ENCODE measurements around the gene ECT2.

ECT2 gene

GRCh38 chr3:172803489-172803888 lies 53.0 kb downstream of the ECT2 start:
- no peak overlapping the region for H3K4me3 ChIP-seq (ENCODE audit: low read length)
- no peak for TF ChIP-seq CTCF (IDR thresholded peaks at IDR 0.05; ENCODE audit: insufficient read depth, low read depth, low read length, missing control alignments)
- no peak for DNase-seq (ENCODE audit: low read depth)

- TF ChIP-seq CTCF (IDR thresholded peaks at IDR 0.05; ENCODE audit: insufficient read depth, low read depth, low read length, missing control alignments) = no peak
- H3K4me3 ChIP-seq (ENCODE audit: low read length) = no peak overlapping the region
- no peak for DNase-seq (ENCODE audit: low read depth)
Measured at GRCh38 chr3:172804323-172804722, 53.8 kb downstream of the ECT2 start.

GRCh38 chr3:172808969-172809546 lies 58.5 kb downstream of the ECT2 start:
- no peak for TF ChIP-seq CTCF (IDR thresholded peaks at IDR 0.05; ENCODE audit: insufficient read depth, low read depth, low read length, missing control alignments)

GRCh38 chr3:172811099-172811498 lies 60.6 kb downstream of the ECT2 start:
- no peak overlapping the region for H3K4me3 ChIP-seq (ENCODE audit: low read length)
- DNase-seq (ENCODE audit: low read depth) = no peak
- TF ChIP-seq CTCF (IDR thresholded peaks at IDR 0.05; ENCODE audit: insufficient read depth, low read depth, low read length, missing control alignments) = no peak

More at GRCh38 chr3:172808969-172809546, 58.5 kb downstream of the ECT2 start:
- peak; percentile 56 for DNase-seq (ENCODE audit: low read depth)
- no peak overlapping the region for H3K4me3 ChIP-seq (ENCODE audit: low read length)

- no peak for DNase-seq (ENCODE audit: low read depth)
- TF ChIP-seq CTCF (IDR thresholded peaks at IDR 0.05; ENCODE audit: insufficient read depth, low read depth, low read length, missing control alignments) = no peak
- H3K4me3 ChIP-seq (ENCODE audit: low read length) = no peak overlapping the region
Measured at GRCh38 chr3:172813462-172813861, 62.9 kb downstream of the ECT2 start.

GRCh38 chr3:172814738-172815137 lies 64.2 kb downstream of the ECT2 start:
- no peak overlapping the region for H3K4me3 ChIP-seq (ENCODE audit: low read length)
- no peak for DNase-seq (ENCODE audit: low read depth)
- no peak for TF ChIP-seq CTCF (IDR thresholded peaks at IDR 0.05; ENCODE audit: insufficient read depth, low read depth, low read length, missing control alignments)

- no peak for TF ChIP-seq CTCF (IDR thresholded peaks at IDR 0.05; ENCODE audit: insufficient read depth, low read depth, low read length, missing control alignments)
- DNase-seq (ENCODE audit: low read depth) = no peak
- no peak overlapping the region for H3K4me3 ChIP-seq (ENCODE audit: low read length)
Measured at GRCh38 chr3:172815857-172816256, 65.3 kb downstream of the ECT2 start.
